Tibial nerve (tissue), 4 donors: ENCODE data around the gene CRIP3.

Experiments used
- EP300 ChIP-seq, 2 donors: sonication (generic); formaldehyde crosslinking; IDR thresholded peaks; one replicate each; pipeline ENCODE4 v1.6.1; 2017; ENCODE audit warnings: antibody characterized with exemption in 2 of 2, mild to moderate bottlenecking in 1 of 2
- POLR2A ChIP-seq, 2 donors: fragments of 450-650 bp; IDR thresholded peaks; one replicate each; pipeline ENCODE4 v1.6.1; 2017; ENCODE audit warnings: antibody characterized with exemption in 2 of 2, mild to moderate bottlenecking in 2 of 2, moderate library complexity in 2 of 2
- TF ChIP-seq, protein P1 (sequence below), 5 experiments: fragments of 200-600 bp in 3 of 5; fragments of 450-650 bp in 2 of 5; sonication (generic) in 3 of 5; IDR thresholded peaks; one replicate each; pipeline ENCODE4 v1.5.1; 2016 to 2019; ENCODE audit warnings: antibody characterized with exemption in 5 of 5, mild to moderate bottlenecking in 3 of 5, moderate library complexity in 2 of 5

- TF ChIP-seq, protein P1, sequence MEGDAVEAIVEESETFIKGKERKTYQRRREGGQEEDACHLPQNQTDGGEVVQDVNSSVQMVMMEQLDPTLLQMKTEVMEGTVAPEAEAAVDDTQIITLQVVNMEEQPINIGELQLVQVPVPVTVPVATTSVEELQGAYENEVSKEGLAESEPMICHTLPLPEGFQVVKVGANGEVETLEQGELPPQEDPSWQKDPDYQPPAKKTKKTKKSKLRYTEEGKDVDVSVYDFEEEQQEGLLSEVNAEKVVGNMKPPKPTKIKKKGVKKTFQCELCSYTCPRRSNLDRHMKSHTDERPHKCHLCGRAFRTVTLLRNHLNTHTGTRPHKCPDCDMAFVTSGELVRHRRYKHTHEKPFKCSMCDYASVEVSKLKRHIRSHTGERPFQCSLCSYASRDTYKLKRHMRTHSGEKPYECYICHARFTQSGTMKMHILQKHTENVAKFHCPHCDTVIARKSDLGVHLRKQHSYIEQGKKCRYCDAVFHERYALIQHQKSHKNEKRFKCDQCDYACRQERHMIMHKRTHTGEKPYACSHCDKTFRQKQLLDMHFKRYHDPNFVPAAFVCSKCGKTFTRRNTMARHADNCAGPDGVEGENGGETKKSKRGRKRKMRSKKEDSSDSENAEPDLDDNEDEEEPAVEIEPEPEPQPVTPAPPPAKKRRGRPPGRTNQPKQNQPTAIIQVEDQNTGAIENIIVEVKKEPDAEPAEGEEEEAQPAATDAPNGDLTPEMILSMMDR (IDR thresholded peaks at IDR 0.05) = no peak
- TF ChIP-seq POLR2A (IDR thresholded peaks at IDR 0.05) (no peak), EP300 (IDR thresholded peaks at IDR 0.05) (no peak)
These were observed 18.2 kb downstream of the CRIP3 start for GRCh38 chr6:43290339-43290904.
